GM21423 (cell line): Measurements from ENCODE around the gene APC2.

ENCODE experiments used
- ATAC-seq: cut with Tn5 transposase; IDR thresholded peaks from one replicate; pipeline ENCODE4 v1.9.1; 2021; ENCODE audit warnings: mild to moderate bottlenecking, moderate library complexity; ENCODE audit not compliant: unreplicated experiment

APC2 gene

GRCh38 chr19:1460033-1460995 is 10.4 kb downstream of the APC2 start:
- no peak for ATAC-seq

GRCh38 chr19:1461862-1462261 is 11.9 kb downstream of the APC2 start:
- ATAC-seq: no peak

- ATAC-seq: no peak
These were observed 15.5 kb downstream of the APC2 start for GRCh38 chr19:1465191-1466016.

DNA sequence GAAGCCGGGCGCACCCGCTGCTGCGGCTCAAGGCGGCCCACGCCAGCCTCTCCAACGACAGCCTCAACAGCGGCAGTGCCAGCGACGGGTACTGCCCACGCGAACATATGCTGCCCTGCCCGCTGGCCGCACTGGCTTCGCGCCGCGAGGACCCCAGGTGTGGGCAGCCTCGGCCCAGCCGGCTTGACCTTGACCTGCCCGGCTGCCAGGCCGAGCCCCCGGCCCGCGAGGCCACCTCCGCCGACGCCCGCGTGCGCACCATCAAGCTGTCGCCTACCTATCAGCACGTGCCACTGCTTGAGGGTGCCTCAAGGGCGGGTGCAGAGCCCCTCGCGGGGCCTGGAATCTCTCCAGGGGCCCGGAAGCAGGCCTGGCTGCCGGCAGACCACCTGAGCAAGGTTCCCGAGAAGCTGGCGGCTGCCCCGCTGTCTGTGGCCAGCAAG is 16.1 kb downstream of the APC2 start:
- ATAC-seq: no peak

DNA sequence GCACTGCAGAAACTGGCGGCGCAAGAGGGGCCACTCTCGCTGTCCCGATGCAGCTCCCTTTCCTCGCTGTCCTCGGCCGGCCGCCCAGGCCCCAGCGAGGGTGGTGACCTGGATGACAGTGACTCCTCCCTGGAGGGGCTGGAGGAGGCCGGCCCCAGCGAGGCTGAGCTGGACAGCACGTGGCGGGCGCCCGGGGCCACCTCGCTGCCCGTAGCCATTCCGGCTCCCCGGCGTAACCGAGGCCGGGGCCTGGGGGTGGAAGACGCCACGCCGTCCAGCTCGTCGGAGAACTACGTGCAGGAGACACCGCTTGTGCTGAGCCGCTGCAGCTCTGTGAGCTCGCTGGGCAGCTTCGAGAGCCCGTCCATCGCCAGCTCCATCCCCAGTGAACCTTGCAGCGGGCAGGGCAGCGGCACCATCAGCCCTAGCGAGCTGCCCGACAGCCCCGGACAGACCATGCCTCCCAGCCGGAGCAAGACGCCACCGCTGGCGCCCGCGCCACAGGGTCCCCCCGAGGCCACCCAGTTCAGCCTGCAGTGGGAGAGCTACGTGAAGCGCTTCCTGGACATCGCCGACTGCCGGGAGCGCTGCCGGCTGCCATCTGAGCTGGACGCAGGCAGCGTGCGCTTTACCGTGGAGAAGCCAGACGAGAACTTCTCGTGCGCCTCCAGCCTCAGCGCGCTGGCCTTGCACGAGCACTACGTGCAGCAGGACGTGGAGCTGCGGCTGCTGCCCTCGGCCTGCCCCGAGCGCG is 16.7 kb downstream of the APC2 start:
- no peak for ATAC-seq

GRCh38 chr19:1467215-1467489 is 17.2 kb downstream of the APC2 start:
- no peak for ATAC-seq

GRCh38 chr19:1467490-1468273 is 17.8 kb downstream of the APC2 start:
- no peak for ATAC-seq

DNA sequence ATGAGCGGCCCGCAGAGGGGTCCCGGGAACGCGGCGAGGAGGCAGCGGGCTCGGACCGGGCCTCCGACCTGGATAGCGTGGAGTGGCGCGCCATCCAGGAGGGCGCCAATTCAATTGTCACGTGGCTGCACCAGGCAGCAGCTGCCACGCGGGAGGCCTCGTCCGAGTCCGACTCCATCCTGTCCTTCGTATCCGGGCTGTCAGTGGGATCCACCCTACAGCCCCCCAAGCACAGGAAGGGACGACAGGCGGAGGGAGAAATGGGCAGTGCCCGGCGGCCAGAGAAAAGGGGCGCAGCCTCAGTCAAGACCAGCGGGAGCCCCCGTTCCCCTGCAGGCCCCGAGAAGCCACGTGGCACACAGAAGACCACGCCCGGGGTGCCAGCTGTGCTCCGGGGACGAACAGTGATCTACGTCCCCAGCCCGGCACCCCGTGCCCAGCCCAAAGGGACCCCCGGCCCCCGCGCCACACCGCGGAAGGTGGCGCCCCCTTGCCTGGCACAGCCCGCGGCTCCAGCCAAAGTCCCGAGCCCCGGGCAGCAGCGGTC is 18.4 kb downstream of the APC2 start:
- no peak for ATAC-seq

- ATAC-seq: no peak
These were observed 18.9 kb downstream of the APC2 start for GRCh38 chr19:1468821-1469254.

- no peak for ATAC-seq
These were observed 19.5 kb downstream of the APC2 start for GRCh38 chr19:1469255-1470054.

- ATAC-seq: no peak
These were observed 20.1 kb downstream of the APC2 start for GRCh38 chr19:1470055-1470304.

DNA sequence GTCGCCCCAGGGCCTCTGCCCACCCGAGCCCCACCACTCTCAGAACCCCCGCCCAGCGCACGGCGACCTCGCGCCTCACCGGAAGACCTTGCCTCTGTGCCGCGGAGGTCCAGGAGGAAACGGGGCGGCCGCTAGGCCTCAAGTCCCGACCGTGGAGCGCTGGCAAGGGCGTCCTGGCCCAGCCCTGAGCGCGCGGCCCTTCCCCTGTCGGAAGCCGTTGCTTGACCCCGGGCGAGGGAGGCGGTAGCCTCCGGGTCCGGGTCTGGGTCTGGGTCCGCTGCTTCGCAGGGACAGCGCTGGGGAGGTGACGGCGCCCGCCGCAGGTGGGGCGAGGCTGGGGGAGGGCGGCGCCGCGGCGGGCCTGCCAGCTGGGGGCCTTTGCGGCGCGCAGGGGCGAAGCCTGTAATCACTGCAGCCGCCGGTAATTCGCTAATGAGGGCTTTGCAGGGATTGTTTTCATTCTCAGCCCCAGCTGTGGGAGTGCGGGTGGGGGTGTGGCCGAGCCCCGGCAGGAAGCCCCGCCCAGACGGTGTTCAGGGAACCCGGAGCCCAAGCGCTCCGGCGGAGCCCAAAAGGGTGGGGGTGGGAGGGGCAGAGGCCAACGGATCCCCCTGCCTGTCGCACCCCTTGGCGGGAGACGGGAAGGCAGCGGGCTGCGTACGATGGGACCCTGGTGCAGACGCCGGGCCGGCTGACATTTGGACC is 20.5 kb downstream of the APC2 start:
- no peak for ATAC-seq

DNA sequence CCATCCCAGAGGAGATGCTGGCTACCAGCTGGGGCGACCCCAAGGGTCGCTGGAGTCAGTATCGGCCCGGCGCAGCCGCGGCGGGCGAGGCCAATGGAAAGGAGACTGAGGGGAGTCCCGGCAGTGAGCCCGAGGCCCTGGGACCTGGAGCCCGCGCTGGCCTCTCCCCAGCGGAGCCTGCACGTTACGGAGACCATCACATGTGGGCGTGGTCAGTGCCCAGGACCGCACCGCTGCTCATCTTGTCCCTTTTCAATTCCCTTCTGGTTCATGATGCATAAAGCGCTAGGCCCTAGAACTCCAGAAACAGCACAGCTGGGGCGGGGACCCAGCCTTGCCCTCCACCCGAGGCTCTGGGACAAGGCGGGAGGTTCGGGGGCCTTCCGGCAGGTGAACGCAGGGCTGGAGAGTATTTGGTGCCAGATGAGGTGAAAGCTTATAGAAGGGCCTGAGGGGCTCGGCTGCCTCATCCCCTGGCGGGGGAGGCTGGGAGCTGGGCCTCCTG is 21.1 kb downstream of the APC2 start:
- no peak for ATAC-seq

DNA sequence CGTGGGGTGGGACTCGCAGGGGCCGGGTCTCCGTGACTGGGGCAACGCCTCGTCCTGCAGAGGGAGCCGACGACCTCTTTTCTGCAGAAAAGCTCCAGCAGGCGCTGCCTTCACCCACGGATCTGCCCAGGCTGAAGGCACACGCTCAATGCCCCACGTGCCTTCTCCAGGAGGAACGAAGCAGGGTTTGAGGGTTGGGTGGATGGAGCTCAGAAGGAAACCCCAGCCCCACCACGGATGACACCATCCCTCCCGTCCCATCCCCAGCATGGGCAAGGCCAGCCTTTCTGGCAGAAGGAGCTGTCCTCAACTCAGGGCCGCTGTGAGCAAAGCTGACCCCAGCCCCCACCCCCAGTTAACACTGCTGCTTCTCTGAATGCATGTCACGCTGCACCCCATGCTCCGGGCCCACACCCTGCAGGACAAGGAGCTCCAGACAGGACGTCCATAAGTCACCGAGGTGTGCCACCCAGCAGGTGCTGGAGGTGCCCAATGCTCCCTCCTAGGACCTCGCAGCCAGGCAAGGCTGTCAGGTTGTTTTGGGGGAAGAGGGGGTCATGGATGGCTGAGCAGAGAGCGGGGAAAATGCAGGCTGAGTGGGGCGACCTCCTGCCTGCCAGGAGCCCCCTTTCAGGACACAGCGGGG is 21.7 kb downstream of the APC2 start:
- no peak for ATAC-seq

DNA sequence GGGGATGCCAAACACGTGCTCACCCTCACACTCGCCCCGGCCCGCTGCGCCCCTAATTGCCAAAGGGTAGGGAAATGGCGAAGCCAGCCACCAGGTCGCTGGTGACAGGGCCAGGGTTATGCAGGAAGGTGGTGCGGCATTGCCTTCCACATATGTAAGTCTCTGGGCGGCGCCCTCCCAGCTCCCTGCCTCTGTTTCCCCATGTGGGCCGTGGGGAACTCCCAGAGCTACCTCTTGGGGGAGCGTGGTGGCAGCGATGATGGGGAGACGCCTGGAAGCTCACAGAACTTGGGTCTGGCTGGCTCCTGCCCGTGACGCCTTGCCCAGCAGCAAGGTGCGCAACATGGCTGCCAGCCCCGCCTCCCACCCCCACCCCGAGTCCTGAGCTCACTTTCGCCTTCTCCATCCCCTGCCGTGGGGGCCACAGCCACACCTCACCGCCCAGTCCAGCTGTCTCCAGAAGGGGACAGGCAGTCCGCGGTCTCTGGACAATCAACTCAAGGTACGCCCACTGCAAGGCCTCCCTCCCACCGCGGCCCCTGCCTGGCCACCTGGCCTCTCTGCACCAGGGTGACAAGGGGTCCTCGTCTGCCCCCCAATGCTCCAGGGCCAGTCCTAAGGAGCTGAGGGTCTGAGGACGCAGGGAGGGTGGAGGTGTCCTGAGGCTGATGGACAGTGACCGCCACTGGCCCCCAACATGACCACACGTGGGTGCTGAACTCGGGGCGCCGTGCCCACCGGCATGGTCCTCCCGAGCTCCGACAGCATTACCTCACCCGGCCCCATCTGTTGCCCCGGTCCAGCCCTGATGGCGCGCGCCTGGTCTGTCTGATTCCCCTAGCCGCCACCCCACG is 22.5 kb downstream of the APC2 start:
- ATAC-seq: no peak

- ATAC-seq: no peak
These were observed 23.3 kb downstream of the APC2 start for GRCh38 chr19:1473085-1473851.
